WTC11 (cell line): ENCODE results near the gene GALNT4. TPM values are rescaled to one million over a fixed set of nuclear protein-coding genes. Genes with fewer than 3 reads are reported as not detected.

Source experiments
- ATAC-seq: fragments of 200-7000 bp; cut with Tn5 transposase; 2 replicates; pipeline ENCODE4 v1.10.0; 2021; ENCODE audit warnings: mild to moderate bottlenecking, moderate library complexity
- CTCF ChIA-PET: fragments of 300-600 bp; sonication (Branson Sonifier 250); formaldehyde crosslinking; loops from one replicate; lab custom pipeline; 2021; ENCODE audit warnings: antibody characterized with exemption; lab: Charles Lee
- POLR2A ChIA-PET: fragments of 350-600 bp; sonication (Branson Sonifier 250); formaldehyde crosslinking; loops from one replicate; lab custom pipeline; 2021; ENCODE audit warnings: antibody characterized with exemption; lab: Charles Lee
- DNase-seq: peaks from one replicate; pipeline ENCODE4 v3.0.0; 2021; ENCODE audit warnings: low spot score
- H3K27ac Mint-ChIP-seq: 2 replicates; pipeline ENCODE4 v1.8.0; 2021; ENCODE audit warnings: mixed read lengths
- H3K27me3 Mint-ChIP-seq: 2 replicates; pipeline ENCODE4 v1.8.0; 2021; ENCODE audit warnings: low read depth, mild to moderate bottlenecking, moderate library complexity, mixed read lengths
- H3K36me3 Mint-ChIP-seq: 2 replicates; pipeline ENCODE4 v1.8.0; 2021; ENCODE audit warnings: mixed read lengths
- H3K4me1 Mint-ChIP-seq: 2 replicates; pipeline ENCODE4 v1.8.0; 2022; ENCODE audit warnings: mixed read lengths
- H3K4me3 Mint-ChIP-seq: 2 replicates; pipeline ENCODE4 v1.8.0; 2021; ENCODE audit warnings: mild to moderate bottlenecking, moderate library complexity, mixed read lengths
- H3K9me3 Mint-ChIP-seq: 2 replicates; pipeline ENCODE4 v1.8.0; 2021; ENCODE audit warnings: mixed read lengths
- EMX1 ChIP-seq: fragments of 250-450 bp; sonication (Bioruptor Pico); IDR thresholded peaks from 2 replicates; pipeline ENCODE4 v1.8.0; 2021; ENCODE audit warnings: mild to moderate bottlenecking
- RORB ChIP-seq: fragments of 250-450 bp; sonication (Bioruptor Pico); IDR thresholded peaks from 2 replicates; pipeline ENCODE4 v1.9.0; 2021; ENCODE audit warnings: mild to moderate bottlenecking
- SMAD3 ChIP-seq: sonication (generic); formaldehyde crosslinking; IDR thresholded peaks from 2 replicates; pipeline ENCODE4 v1.8.0; 2022; ENCODE audit warnings: missing genetic modification reagents, mild to moderate bottlenecking, borderline replicate concordance
- TCF7 ChIP-seq: sonication (generic); formaldehyde crosslinking; IDR thresholded peaks from 2 replicates; pipeline ENCODE4 v1.8.0; 2022; ENCODE audit warnings: mild to moderate bottlenecking, low read depth, missing genetic modification reagents, moderate library complexity
- TEAD4 ChIP-seq: sonication (generic); formaldehyde crosslinking; IDR thresholded peaks from 2 replicates; pipeline ENCODE4 v1.8.0; 2022; ENCODE audit warnings: mild to moderate bottlenecking, missing genetic modification reagents
- ZNF396 ChIP-seq: fragments of 250-450 bp; sonication (Bioruptor Pico); IDR thresholded peaks from 2 replicates; pipeline ENCODE4 v1.8.0; 2021; ENCODE audit warnings: mild to moderate bottlenecking, moderate library complexity, borderline replicate concordance
- total RNA-seq: library from RNA; stranded (reverse); gene quantifications from 3 replicates; pipeline ENCODE4 v1.2.3, GENCODE V29; 2021
- TF ChIP-seq, protein P1 (sequence below): fragments of 250-450 bp; sonication (Bioruptor Pico); IDR thresholded peaks from 2 replicates; pipeline ENCODE4 v1.8.0; 2021; ENCODE audit warnings: mild to moderate bottlenecking
- TF ChIP-seq, protein P2 (sequence below): sonication (generic); formaldehyde crosslinking; IDR thresholded peaks from 2 replicates; pipeline ENCODE4 v1.8.1; 2023; ENCODE audit warnings: mild to moderate bottlenecking, missing genetic modification reagents, borderline replicate concordance
- TF ChIP-seq, protein P3 (sequence below): fragments of 250-450 bp; sonication (Bioruptor Pico); IDR thresholded peaks from 2 replicates; pipeline ENCODE4 v1.9.0; 2021; ENCODE audit warnings: mild to moderate bottlenecking

The GALNT4 gene
- total RNA-seq, 1 experiment from 2014 or later, result 3.9 TPM

DNA sequence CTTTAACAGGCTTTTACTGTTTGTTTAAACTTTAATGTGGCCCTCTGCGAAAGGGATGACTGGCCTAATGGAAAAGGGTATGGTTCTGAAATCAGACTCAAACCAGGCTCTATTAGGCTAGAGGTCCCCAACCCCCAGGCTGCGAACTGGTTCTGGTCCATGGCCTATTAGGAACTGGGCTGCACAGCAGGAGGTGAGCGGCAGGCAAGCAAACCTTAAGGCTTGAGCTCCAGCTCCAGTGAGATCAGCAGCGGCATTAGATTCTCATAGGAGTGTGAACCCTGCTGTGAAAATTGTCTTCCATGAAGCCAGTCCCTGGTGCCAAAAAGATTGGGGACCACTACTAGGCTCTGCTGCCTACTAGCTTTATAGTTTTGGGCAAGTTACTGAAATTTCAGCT is 11.1 kb downstream of the GALNT4 start (continued):
- TF ChIP-seq, protein P1, sequence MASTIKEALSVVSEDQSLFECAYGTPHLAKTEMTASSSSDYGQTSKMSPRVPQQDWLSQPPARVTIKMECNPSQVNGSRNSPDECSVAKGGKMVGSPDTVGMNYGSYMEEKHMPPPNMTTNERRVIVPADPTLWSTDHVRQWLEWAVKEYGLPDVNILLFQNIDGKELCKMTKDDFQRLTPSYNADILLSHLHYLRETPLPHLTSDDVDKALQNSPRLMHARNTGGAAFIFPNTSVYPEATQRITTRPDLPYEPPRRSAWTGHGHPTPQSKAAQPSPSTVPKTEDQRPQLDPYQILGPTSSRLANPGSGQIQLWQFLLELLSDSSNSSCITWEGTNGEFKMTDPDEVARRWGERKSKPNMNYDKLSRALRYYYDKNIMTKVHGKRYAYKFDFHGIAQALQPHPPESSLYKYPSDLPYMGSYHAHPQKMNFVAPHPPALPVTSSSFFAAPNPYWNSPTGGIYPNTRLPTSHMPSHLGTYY (CRISPR knock-in tag), result no peak
- TF ChIP-seq RORB (no peak), EMX1 (CRISPR knock-in tag) (no peak)

DNA sequence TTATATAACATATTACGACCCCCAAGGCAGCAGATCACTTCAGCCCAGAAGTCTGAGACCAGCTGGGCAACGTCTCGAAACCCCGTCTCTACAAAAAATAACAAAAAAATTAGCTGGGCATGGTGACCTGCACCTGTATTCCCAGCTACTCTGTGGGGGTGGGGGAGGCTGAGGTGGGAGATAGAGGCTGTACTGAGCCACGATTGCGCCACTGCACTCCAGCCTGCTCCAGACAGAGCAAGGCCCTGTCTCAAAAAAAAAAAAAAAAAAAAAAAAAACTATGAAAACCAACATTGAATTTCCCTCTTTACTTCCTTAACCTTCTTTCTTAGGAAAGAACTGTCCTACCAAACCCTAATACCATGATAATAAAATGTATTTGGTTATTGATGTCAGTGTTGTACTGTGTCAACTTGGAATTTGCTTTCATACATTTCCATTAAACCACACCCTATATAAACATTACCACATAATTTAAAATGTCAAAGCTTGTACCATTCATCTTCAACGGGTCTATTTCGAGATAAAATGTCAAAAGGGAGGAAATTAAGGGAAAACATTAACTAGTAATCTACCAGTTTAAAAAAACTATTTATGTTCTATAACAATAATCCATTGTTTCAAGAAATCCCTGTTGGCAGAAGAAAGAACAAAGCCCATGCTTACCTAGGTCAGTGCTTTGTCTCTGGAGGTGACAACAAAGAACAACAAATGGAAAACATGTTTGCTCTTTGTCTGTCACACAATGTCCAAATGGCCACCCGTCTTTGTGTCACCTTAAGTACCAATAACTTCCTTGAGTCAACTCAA is 17.4 kb downstream of the GALNT4 start:
- TF ChIP-seq, protein P2, sequence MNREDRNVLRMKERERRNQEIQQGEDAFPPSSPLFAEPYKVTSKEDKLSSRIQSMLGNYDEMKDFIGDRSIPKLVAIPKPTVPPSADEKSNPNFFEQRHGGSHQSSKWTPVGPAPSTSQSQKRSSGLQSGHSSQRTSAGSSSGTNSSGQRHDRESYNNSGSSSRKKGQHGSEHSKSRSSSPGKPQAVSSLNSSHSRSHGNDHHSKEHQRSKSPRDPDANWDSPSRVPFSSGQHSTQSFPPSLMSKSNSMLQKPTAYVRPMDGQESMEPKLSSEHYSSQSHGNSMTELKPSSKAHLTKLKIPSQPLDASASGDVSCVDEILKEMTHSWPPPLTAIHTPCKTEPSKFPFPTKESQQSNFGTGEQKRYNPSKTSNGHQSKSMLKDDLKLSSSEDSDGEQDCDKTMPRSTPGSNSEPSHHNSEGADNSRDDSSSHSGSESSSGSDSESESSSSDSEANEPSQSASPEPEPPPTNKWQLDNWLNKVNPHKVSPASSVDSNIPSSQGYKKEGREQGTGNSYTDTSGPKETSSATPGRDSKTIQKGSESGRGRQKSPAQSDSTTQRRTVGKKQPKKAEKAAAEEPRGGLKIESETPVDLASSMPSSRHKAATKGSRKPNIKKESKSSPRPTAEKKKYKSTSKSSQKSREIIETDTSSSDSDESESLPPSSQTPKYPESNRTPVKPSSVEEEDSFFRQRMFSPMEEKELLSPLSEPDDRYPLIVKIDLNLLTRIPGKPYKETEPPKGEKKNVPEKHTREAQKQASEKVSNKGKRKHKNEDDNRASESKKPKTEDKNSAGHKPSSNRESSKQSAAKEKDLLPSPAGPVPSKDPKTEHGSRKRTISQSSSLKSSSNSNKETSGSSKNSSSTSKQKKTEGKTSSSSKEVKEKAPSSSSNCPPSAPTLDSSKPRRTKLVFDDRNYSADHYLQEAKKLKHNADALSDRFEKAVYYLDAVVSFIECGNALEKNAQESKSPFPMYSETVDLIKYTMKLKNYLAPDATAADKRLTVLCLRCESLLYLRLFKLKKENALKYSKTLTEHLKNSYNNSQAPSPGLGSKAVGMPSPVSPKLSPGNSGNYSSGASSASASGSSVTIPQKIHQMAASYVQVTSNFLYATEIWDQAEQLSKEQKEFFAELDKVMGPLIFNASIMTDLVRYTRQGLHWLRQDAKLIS (CRISPR knock-in tag), result no peak
- TF ChIP-seq TEAD4 (CRISPR knock-in tag) (no peak), TCF7 (CRISPR knock-in tag) (no peak), RORB (no peak), SMAD3 (CRISPR knock-in tag) (no peak), ZNF396 (CRISPR knock-in tag) (no peak)
- TF ChIP-seq, protein P3, sequence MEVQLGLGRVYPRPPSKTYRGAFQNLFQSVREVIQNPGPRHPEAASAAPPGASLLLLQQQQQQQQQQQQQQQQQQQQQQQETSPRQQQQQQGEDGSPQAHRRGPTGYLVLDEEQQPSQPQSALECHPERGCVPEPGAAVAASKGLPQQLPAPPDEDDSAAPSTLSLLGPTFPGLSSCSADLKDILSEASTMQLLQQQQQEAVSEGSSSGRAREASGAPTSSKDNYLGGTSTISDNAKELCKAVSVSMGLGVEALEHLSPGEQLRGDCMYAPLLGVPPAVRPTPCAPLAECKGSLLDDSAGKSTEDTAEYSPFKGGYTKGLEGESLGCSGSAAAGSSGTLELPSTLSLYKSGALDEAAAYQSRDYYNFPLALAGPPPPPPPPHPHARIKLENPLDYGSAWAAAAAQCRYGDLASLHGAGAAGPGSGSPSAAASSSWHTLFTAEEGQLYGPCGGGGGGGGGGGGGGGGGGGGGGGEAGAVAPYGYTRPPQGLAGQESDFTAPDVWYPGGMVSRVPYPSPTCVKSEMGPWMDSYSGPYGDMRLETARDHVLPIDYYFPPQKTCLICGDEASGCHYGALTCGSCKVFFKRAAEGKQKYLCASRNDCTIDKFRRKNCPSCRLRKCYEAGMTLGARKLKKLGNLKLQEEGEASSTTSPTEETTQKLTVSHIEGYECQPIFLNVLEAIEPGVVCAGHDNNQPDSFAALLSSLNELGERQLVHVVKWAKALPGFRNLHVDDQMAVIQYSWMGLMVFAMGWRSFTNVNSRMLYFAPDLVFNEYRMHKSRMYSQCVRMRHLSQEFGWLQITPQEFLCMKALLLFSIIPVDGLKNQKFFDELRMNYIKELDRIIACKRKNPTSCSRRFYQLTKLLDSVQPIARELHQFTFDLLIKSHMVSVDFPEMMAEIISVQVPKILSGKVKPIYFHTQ (CRISPR knock-in tag), result no peak
- Mint-ChIP-seq H3K27ac (no peak overlapping the region), H3K36me3 (peaks cover 10% of the 10 kb centered on the region; the same call in 1 of the 2 replicates), H3K4me3 (no peak overlapping the region), H3K4me1 (0 out of 2 replicates have a peak, but pooled peaks cover 3% of the 10 kb centered on the region), H3K9me3 (peaks cover 8% of the 10 kb centered on the region), H3K27me3 (no peaks in the 10 kb centered on the region)
- ATAC-seq (no peak), DNase-seq (no peak)
- POLR2A ChIA-PET, result no interaction called here
- CTCF ChIA-PET, result interaction anchor here (0.5 to 0.6 kb wide), 2 partner anchors 38 to 373 kb away, joined by 3 to 4 read pairs; no protein-coding TSS in a partner anchor

GRCh38 chr12:89506050-89506449 is 18.5 kb downstream of the GALNT4 start:
- TF ChIP-seq, protein P3 (CRISPR knock-in tag), result no peak
- DNase-seq, result no peak
- no peaks in the 10 kb centered on the region for H3K27me3 Mint-ChIP-seq
- peaks cover 11% of the 10 kb centered on the region for H3K9me3 Mint-ChIP-seq
- H3K4me3 Mint-ChIP-seq, result no peak overlapping the region
- no peak overlapping the region for H3K27ac Mint-ChIP-seq
- peaks cover 13% of the 10 kb centered on the region; the same call in 1 of the 2 replicates for H3K36me3 Mint-ChIP-seq
- ChIA-PET POLR2A (no interaction called here), CTCF (no interaction called here)
- H3K4me1 Mint-ChIP-seq, result 0 out of 2 replicates have a peak, but pooled peaks cover 3% of the 10 kb centered on the region
- ATAC-seq, result no peak
